GM19395 (cell line): ENCODE data around the gene CELF2.

Source experiments
- ATAC-seq: cut with Tn5 transposase; IDR thresholded peaks from one replicate; pipeline ENCODE4 v1.9.1; 2021; ENCODE audit warnings: mild to moderate bottlenecking, moderate library complexity; ENCODE audit not compliant: unreplicated experiment

CELF2 gene

GRCh38 chr10:11262494-11263345 is 245.0 kb downstream of the CELF2 start:
- ATAC-seq, result no peak

GRCh38 chr10:11263767-11264166 is 246.1 kb downstream of the CELF2 start:
- ATAC-seq, result no peak

- no peak for ATAC-seq
These were observed 246.8 kb downstream of the CELF2 start for GRCh38 chr10:11264296-11265048.

- no peak for ATAC-seq
These were observed 247.8 kb downstream of the CELF2 start for GRCh38 chr10:11265484-11265883.

- no peak for ATAC-seq
These were observed 248.8 kb downstream of the CELF2 start for GRCh38 chr10:11266426-11266825.

- ATAC-seq, result peak; percentile 59
These were observed 252.6 kb downstream of the CELF2 start for GRCh38 chr10:11270135-11270857.

GRCh38 chr10:11270858-11271179 is 253.1 kb downstream of the CELF2 start:
- ATAC-seq, result no peak

- ATAC-seq, result peak; percentile 66
These were observed 255.3 kb downstream of the CELF2 start for GRCh38 chr10:11272915-11273389.

- ATAC-seq, result no peak
These were observed 256.8 kb downstream of the CELF2 start for GRCh38 chr10:11274452-11274851.

- ATAC-seq, result no peak
These were observed 258.0 kb downstream of the CELF2 start for GRCh38 chr10:11275651-11276050.

- no peak for ATAC-seq
These were observed 258.8 kb downstream of the CELF2 start for GRCh38 chr10:11276449-11276990.

- no peak for ATAC-seq
These were observed 261.6 kb downstream of the CELF2 start for GRCh38 chr10:11279314-11279713.

GRCh38 chr10:11280187-11280932 is 262.7 kb downstream of the CELF2 start:
- no peak for ATAC-seq

- no peak for ATAC-seq
These were observed 264.5 kb downstream of the CELF2 start for GRCh38 chr10:11282156-11282555.

- no peak for ATAC-seq
These were observed 265.0 kb downstream of the CELF2 start for GRCh38 chr10:11282661-11283060.

GRCh38 chr10:11284291-11285085 is 266.8 kb downstream of the CELF2 start:
- no peak for ATAC-seq

GRCh38 chr10:11285171-11285570 is 267.5 kb downstream of the CELF2 start:
- no peak for ATAC-seq

GRCh38 chr10:11286261-11286852 is 268.7 kb downstream of the CELF2 start:
- peak; percentile 95 for ATAC-seq

- no peak for ATAC-seq
These were observed 270.6 kb downstream of the CELF2 start for GRCh38 chr10:11288302-11288701.
